HG03095 (cell line): Measurements from ENCODE around the gene FAM98C.
"Not testable (repeated sequence)": the region's sequence is repeated elsewhere in the genome, so short reads cannot be mapped to it uniquely, and the experiment has no call there.

Experiments used
- ATAC-seq: cut with Tn5 transposase; IDR thresholded peaks from one replicate; pipeline ENCODE4 v1.9.1; 2021; ENCODE audit warnings: moderate library complexity; ENCODE audit not compliant: unreplicated experiment

The FAM98C gene

GRCh38 chr19:38425222-38425809 lies 22.4 kb downstream of the FAM98C start:
- no peak for ATAC-seq

- no peak for ATAC-seq
Observed at GRCh38 chr19:38425810-38426466, 23.0 kb downstream of the FAM98C start, which contains the start of gene RASGRP4. RASGRP4 (minus strand) TSS chr19:38426219; CDS start chr19:38426091, 128 bp downstream.

- not testable (repeated sequence) for ATAC-seq
Observed at GRCh38 chr19:38427035-38427677, 24.3 kb downstream of the FAM98C start.

- no peak for ATAC-seq
Observed at GRCh38 chr19:38429055-38429810, 26.3 kb downstream of the FAM98C start.

GRCh38 chr19:38429811-38430156 lies 26.9 kb downstream of the FAM98C start:
- ATAC-seq, result no peak

GRCh38 chr19:38430931-38431330 lies 28.0 kb downstream of the FAM98C start:
- no peak for ATAC-seq

- no peak for ATAC-seq
Observed at GRCh38 chr19:38433268-38433733, 30.4 kb downstream of the FAM98C start, which contains the start of gene RYR1. RYR1 (plus strand) TSS chr19:38433691; CDS start chr19:38433830, 139 bp downstream.

GRCh38 chr19:38434549-38435051 lies 31.7 kb downstream of the FAM98C start:
- ATAC-seq, result no peak

GRCh38 chr19:38437295-38437694 lies 34.4 kb downstream of the FAM98C start:
- ATAC-seq, result no peak

GRCh38 chr19:38437917-38438316 lies 35.0 kb downstream of the FAM98C start:
- ATAC-seq, result no peak

- ATAC-seq, result no peak
Observed at GRCh38 chr19:38440592-38440991, 37.7 kb downstream of the FAM98C start.

GRCh38 chr19:38441657-38442348 lies 38.9 kb downstream of the FAM98C start:
- no peak for ATAC-seq

- ATAC-seq, result no peak
Observed at GRCh38 chr19:38442736-38443135, 39.8 kb downstream of the FAM98C start.

GRCh38 chr19:38443458-38443999 lies 40.6 kb downstream of the FAM98C start:
- no peak for ATAC-seq

GRCh38 chr19:38444026-38444425 lies 41.1 kb downstream of the FAM98C start:
- ATAC-seq, result no peak

- no peak for ATAC-seq
Observed at GRCh38 chr19:38445362-38445761, 42.5 kb downstream of the FAM98C start.

GRCh38 chr19:38448225-38448624 lies 45.3 kb downstream of the FAM98C start:
- no peak for ATAC-seq

- ATAC-seq, result no peak
Observed at GRCh38 chr19:38449518-38449917, 46.6 kb downstream of the FAM98C start.

- no peak for ATAC-seq
Observed at GRCh38 chr19:38451036-38451435, 48.1 kb downstream of the FAM98C start.

- ATAC-seq, result no peak
Observed at GRCh38 chr19:38451629-38452028, 48.7 kb downstream of the FAM98C start.
